ENCODE measurements around the gene NPIPB4.
"Not testable (repeated sequence)": the region's sequence is repeated elsewhere in the genome, so short reads cannot be mapped to it uniquely, and the experiment has no call there.

- not testable (repeated sequence) for TF ChIP-seq MXI1 (IDR thresholded peaks at IDR 0.05; ENCODE audit: low read depth, low read length); ZNF274 (IDR thresholded peaks at IDR 0.05; ENCODE audit: insufficient read depth, insufficient read length)
These were observed 24.4 kb upstream of the NPIPB4 start for GRCh38 chr16:21881988-21882387.
